ENCODE data around the gene DENND4A.

GRCh38 chr15:65766422-65767263 lies 25.4 kb downstream of the DENND4A start:
- TF ChIP-seq POLR2A (IDR thresholded peaks at IDR 0.05), result no peak
- no peak for TF ChIP-seq POLR2AphosphoS5 (IDR thresholded peaks at IDR 0.05)
- TF ChIP-seq CTCF (IDR thresholded peaks at IDR 0.05), result no peak
